HG02610 (cell line): Measurements from ENCODE around the gene ACER3.
"Not testable (repeated sequence)": the region's sequence is repeated elsewhere in the genome, so short reads cannot be mapped to it uniquely, and the experiment has no call there.

Experiments
- ATAC-seq: cut with Tn5 transposase; IDR thresholded peaks from one replicate; pipeline ENCODE4 v1.9.1; 2021; ENCODE audit warnings: mild to moderate bottlenecking, moderate library complexity; ENCODE audit not compliant: unreplicated experiment

The ACER3 gene

DNA sequence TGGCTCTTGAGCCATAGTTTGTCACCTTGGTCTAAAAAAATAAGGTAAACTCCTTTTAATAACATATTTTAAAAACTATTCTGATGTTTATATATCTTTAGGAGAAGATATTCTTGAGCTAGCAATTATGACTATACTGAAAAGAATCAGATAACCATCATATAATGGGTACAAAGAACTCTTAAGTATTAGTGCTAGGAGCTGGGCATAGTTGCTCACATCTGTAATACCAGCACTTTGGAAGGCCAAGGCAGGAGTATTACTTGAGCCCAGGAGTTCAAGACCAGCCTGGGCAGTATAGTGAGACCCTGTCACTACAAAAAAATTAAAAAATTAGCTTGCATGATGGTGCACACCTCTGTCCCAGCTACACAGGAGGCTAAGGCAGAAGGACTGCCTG lies 119.5 kb downstream of the ACER3 start:
- ATAC-seq: no peak

DNA sequence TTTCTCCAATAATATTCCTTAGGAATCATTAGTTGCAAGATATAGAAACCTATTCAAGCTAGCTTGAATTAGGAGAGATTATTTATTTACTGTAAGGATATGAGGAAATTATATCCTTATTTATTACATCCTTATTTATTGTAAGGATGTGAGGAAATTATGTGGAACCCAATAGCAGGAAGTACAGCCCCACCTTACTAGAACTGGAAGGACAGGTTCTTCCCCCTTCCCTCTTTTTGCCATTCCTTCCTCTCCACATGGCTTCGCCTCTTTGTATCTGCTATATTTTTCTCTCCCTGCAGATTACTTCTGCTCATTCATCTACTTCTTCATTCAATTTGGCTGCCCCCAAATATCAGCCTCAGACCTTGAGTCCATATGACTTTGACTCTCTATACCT lies 124.0 kb downstream of the ACER3 start:
- no peak for ATAC-seq

DNA sequence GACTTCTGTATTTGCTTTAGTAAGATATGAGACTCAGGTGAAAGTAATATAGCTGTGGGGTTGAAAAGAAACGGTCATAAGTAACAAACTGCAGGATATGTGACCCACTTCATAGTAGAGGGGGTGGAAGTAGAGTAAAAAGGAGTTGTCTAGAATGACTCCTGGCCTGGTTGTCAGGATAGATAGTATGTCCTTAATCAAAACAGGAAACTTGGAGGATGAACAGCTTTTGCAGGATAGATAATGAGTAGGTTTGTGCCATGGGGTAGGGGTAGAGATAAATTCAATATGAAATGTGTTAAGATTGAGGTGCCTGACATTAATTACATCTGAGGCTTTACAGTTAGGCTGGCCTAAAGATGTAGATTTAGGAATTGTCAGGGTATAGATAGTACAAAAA lies 126.5 kb downstream of the ACER3 start:
- no peak for ATAC-seq

DNA sequence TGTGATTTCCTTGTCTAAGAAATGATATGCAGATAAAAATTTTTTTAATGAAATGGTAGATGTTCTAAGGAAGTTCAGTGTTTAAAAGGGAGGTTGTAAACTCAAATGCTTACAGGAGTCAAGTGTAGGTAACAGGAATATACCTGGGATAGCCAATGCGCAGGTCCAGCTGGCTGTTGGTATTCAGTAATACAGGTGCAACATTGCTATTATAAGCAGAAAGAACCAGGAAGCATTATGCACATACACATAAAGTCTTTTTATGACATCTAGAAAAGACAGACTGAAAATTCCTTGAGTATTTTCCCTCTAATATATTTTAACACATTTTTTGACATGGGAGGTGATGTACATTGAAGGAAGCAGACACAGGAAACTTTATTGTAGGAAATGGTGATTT lies 129.9 kb downstream of the ACER3 start:
- no peak for ATAC-seq

DNA sequence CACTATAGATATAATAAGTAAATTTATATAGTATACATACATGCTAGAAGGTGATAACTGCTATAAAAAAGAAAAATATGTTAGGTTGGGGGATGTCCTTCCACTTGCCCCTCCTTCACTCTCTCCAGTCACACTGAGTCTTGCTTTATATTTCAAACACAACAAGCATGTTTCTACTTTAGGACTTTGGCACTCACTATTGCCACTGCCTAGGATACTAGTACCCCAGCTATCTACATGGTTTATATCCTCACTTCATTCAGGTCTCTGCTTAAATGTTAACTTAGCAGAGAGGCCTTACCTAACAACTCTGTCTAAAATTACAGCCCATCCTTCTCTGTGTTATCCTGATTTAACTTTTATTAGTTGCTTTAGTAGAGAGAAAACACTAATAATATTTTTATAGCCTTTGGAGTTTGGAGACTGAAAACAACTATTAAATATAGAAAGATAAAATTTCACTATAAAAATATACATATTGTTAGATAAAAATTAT lies 134.4 kb downstream of the ACER3 start:
- ATAC-seq: no peak

- ATAC-seq: no peak
These were observed 136.8 kb downstream of the ACER3 start for GRCh38 chr11:76997512-76997911.

GRCh38 chr11:76999597-76999996 lies 138.9 kb downstream of the ACER3 start:
- no peak for ATAC-seq

GRCh38 chr11:77001613-77002012 lies 140.9 kb downstream of the ACER3 start:
- ATAC-seq: no peak

GRCh38 chr11:77002776-77003175 lies 142.1 kb downstream of the ACER3 start:
- ATAC-seq: no peak

- ATAC-seq: no peak
These were observed 143.2 kb downstream of the ACER3 start for GRCh38 chr11:77003963-77004362.

DNA sequence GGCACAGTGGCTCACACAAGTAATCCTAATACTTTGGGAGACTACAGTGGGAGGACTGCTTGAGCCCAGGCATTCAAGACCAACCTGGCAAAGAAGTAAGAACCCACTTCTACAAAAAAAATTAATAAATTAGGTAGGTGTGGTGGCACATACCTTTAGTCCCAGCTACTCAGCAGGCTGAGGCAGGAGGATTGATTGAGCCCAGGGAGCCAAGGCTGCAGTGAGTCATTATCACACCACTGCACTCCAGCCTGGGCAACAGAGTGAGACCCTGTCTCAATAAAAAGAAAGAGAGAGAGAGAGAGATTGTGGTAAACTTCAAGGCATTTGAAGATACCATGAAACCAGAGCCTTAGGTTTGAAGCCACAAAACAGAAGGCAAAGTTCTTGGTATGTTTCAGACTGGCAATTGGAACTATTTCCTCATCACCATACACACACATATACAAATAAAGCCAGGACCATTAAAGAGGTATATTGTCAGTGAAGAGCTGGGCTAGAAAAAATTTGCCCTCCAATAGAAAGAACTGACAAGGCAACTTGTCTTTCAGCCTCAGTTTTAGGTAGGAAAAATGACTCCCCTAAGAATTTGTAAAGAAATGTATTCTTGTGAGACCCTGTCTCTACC lies 148.9 kb downstream of the ACER3 start:
- ATAC-seq: no peak

DNA sequence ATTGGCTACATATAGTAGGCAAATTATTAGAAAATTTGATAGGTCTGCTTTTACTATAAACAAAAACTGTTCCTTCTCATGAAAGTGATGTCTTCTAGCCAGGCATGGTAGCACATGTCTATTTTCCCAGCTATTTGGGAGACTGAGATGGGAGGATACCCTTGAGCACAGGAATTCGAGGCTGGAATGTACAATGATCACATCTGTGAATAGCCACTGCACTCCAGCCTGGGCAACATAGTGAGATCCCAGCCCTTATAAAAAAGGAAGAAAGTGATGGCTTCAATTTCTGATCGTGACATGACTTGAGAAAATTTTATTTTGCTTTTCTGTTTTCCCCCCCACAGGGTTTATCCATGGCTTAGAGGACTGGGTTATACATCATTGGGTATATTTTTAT lies 154.0 kb downstream of the ACER3 start:
- ATAC-seq: no peak

DNA sequence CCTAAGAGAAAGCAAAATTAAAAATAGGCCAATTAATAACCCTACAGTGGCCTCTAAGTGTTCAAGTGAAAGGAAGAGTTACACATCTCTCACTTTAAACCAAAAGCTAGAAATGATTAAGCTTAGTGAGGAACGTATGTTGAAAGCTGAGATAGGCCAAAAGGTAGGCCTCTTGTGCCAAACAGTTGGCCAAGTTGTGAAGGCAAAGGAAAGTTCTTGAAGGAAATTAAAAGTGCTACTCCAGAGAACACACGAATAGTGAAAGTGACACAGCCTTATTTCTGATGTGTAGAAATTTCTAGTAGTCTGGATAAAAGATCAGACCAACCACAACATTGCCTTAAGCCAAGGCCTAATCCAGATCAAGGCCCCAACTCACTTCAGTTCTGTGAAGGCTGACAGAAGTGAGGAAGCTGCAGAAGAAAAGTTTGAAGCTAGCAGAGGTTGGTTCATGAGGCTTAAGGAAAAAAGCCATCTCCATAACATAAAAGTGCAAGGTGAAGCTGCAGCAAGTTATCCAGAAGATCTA lies 157.7 kb downstream of the ACER3 start:
- ATAC-seq: not testable (repeated sequence)

DNA sequence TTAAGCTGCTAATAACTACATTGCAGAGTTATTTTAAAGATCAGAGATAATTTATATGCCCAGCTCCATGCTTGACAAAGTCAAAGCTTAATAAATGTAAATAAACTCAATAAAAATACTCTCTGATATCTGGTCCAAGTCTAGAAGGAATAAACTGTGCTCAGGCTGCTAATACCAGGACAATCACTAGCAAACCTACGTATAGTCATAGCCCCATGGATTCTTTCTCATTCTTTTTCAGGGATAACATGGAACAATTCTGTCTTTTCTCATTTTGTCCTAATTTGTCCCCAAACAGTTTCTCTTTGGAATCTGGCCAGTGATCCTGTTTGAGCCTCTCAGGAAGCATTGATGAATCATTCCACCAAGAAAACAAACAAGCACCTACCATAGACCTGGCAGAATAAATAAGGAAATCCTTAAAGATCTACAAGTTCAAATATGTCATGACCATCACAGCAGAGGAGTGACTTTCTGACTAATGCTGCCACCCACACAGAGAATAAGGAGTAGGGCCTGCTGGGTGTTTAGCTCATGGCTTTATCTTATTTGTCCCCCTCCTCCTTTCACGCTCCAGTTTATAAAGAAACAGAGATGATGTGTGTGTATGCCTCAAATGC lies 159.4 kb downstream of the ACER3 start:
- ATAC-seq: no peak

- no peak for ATAC-seq
These were observed 160.0 kb downstream of the ACER3 start for GRCh38 chr11:77020734-77021133.

DNA sequence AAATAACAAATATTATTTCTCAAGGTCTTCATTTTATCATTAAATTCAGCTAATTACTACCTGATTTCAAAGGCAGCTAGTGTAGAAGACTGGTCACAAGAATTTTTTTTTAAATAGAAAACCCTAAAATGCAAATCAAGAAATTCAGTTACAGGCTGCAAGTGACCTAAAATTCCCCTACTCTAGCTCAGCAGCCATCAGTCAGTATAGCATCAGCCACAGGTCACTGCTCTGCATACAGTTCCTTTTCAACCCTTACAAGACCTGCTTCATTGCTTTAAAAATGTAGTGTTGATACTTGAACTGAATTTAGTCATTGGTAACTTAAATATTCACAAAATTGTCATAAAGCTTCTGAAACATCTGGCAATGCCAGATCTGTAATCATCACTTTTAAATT lies 164.0 kb downstream of the ACER3 start:
- ATAC-seq: no peak

- no peak for ATAC-seq
These were observed 165.5 kb downstream of the ACER3 start for GRCh38 chr11:77026221-77026620.

- no peak for ATAC-seq
These were observed 166.0 kb downstream of the ACER3 start for GRCh38 chr11:77026743-77027142.

DNA sequence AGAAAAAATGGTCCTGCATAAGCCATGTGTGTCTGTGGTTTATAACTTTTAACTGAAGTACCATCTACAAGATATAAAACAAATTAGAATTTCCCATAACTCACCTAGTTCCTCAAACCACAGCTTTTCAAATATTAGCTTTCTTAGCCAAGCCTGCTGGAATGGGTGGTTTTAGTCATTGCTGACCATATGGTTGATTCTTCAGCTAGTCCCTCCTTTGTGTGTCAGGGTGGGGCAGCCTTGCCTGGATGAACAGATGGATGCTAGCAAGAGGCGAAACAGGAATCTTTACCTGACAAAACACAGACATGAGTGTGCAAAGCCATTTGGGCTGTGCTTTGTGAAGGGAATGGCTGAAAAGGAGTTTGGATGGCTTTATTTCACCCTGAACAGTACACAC lies 166.6 kb downstream of the ACER3 start:
- ATAC-seq: no peak

GRCh38 chr11:77029829-77030228 lies 169.1 kb downstream of the ACER3 start:
- no peak for ATAC-seq

- no peak for ATAC-seq
These were observed 170.2 kb downstream of the ACER3 start for GRCh38 chr11:77030834-77031414.

- ATAC-seq: no peak
These were observed 170.9 kb downstream of the ACER3 start for GRCh38 chr11:77031599-77031998.
